GM19397 (cell line): ENCODE measurements around the gene SLC48A1.

ENCODE experiments used
- ATAC-seq: cut with Tn5 transposase; IDR thresholded peaks from one replicate; pipeline ENCODE4 v1.9.1; 2021; ENCODE audit warnings: mild to moderate bottlenecking, moderate library complexity; ENCODE audit not compliant: unreplicated experiment

The SLC48A1 gene

DNA sequence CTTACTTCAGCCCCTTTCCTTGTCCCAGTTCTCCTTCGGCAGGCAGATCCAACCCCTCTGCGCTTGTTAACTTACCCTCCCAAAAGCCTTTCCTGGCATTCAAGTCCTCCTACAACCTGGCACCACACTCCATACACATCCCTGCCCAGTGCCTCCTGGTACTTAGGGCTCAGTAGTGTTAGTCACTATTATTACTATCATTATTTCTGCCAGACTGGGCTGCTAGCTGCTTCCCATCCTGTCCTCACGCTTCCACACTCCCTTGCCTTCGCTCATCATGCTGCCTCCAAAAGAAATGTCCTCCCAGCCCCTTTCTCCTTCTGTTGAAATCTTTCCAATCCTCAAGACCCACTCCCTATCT, 48.3 kb downstream of the SLC48A1 start:
- ATAC-seq, result no peak

- no peak for ATAC-seq
These were observed 49.4 kb downstream of the SLC48A1 start for GRCh38 chr12:47822401-47822800.

DNA sequence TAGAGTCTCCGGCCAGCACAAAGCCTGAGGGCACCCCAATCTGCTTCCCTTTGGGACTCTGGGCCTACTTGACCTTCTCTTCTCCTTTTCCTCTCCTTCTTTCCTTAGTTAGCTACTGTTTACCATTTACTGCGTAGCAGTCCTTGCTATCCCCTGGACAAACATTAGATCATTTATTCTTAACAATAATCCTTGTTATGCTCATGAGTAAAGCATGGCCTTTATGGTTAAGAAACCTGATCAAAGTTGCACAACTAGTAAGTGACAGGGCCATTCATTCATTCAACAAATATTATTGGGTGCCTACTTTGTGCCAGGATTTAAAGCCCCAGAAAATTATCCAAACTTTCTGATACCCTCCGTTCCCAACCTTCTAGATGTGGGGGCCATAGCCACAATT, 49.8 kb downstream of the SLC48A1 start:
- no peak for ATAC-seq

GRCh38 chr12:47823422-47824086, 50.5 kb downstream of the SLC48A1 start:
- ATAC-seq, result no peak

GRCh38 chr12:47824198-47824597, 51.2 kb downstream of the SLC48A1 start:
- no peak for ATAC-seq

- ATAC-seq, result no peak
These were observed 51.6 kb downstream of the SLC48A1 start for GRCh38 chr12:47824635-47825034.

DNA sequence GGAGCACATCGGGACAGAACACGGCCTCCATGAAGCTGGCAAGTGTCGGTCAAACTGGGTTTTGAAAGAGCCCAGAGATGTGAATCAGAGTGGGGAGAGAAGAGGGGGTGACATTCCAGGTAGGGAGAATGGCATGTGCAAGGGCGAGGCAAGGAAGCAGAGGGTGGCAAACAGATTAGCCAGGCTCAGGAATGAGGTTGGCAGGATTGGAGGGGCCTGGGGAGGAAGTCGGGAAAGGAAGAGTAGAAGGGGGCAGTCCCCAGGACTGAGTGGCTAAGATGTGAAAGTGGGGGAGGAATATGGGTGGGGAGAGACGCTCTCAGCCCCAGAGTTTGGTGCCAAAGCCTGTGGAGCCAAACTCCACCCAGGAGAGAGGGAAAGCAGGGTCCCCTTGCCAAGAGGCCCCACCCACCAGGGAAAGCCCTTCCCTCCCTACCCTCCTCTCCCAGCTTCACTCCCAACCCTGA, 52.2 kb downstream of the SLC48A1 start:
- ATAC-seq, result no peak

DNA sequence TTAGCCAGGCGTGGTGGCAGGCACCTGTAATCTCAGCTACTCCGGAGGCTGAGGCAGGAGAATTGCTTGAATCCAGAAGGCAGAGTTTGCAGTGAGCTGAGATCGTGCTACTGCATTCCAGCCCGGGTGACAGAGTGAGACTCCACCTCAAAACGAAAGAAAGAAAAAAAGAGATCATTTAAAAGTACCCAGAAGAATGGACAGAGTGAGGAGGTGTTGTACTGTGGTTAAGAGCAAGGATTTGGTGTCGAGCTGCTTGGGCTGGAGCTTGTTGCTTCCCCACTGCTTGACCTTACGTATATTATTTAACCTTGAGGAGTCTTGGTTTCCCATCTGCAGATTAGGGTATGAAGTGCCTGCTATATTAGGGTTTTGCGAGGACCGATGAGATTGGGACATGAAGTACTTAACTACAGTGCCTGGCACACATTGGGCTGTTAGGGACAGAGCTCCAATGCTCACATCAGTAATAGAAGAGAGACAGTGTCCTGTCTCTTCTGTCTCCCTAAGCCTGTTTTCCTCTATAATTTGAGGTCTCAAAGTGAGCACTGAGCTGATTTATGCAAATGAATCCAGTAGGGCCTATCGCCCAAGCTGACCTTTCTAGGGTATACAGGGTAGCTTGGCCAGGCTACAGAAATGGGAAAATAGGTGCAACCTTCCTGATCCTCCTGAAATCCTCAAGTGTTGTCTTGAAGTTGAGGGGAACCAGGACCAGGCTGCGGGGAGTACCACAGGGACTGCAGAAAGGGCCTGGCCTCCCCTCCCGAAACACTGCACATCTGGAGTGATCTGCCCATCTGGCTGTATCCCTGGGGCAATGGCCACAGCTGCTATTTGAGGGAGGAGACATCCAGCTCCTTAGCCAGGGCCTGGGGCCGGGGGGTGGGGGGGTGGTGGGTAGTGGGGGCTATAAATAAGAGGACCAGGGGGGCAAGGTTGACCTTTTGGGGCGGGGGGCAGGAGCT, 55.3 kb downstream of the SLC48A1 start:
- ATAC-seq, result no peak

DNA sequence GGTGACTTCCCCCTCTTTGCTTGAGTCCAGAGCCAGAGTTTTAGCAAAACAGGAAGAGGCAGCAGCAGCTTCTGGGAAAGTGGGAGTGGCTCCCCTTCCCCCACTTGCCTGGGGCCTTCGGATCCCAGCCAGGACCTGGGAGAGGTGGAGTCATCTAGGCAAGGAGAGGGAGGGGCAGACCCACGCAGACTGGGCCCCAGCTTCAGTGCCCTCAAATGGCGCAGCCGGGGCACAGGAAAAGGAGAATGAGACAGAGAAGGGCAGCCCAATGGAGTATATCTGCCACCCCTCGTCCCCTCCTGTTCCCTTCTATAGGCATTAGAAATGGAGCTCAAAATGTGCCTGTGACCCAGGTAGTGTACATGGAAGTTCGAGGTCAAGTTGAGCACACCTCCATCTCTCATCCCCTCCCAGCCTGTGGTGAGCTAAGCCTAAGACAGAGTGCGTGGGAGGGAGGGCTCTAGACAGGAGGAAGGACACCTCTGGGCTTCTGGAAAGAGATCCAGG, 56.0 kb downstream of the SLC48A1 start:
- ATAC-seq, result no peak

DNA sequence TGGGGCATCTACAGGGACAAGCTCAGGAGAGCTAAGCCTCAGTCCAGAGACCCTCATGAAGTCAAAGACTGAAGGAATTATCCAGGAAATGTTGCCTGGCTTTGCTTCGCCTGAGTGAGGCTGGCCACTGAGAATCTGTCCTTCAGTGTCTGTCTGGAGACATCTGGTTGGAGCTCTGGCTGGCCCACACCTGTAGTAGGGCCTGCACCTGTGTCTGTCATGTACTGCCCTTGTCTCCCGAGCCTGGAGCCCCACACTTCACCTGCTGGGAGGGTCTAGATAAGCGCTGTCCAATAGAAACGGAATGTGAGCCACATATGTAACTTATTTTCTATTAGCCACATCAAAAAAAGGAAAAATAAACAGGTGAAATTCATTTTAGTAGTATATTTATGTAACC, 56.5 kb downstream of the SLC48A1 start:
- no peak for ATAC-seq
